Measurements from ENCODE around the gene KIF7.

KIF7 gene

GRCh38 chr15:89662893-89663626 is 7.8 kb upstream of the KIF7 start:
- H3K27ac ChIP-seq (ENCODE audit: low read depth, low read length), result no peak overlapping the region
- no peak overlapping the region for H3K9ac ChIP-seq (ENCODE audit: low read depth in 1 of 2, low read length in 2 of 2)
- peaks cover 4 to 8% of the 10 kb centered on the region in 2 donors for H3K4me1 ChIP-seq (ENCODE audit: control insufficient read depth in 1 of 2, insufficient read depth in 2 of 2, low read length in 2 of 2)
- no peaks in the 10 kb centered on the region for H3K36me3 ChIP-seq (ENCODE audit: control insufficient read depth in 1 of 2, insufficient read depth in 2 of 2, low read length in 2 of 2)
- H3K27me3 ChIP-seq (ENCODE audit: control insufficient read depth in 1 of 2, insufficient read depth in 2 of 2, low read length in 2 of 2), result peaks cover 0 to 4% of the 10 kb centered on the region in 2 donors
- H3K9me3 ChIP-seq (ENCODE audit: control insufficient read depth in 1 of 2, low read length in 2 of 2), result no peaks in the 10 kb centered on the region
- peak overlapping the region in 1 of 2 donors; percentile 21 for H3K4me3 ChIP-seq (ENCODE audit: low read depth in 1 of 2, low read length in 2 of 2)

- no peaks in the 10 kb centered on the region for H3K9me3 ChIP-seq (ENCODE audit: control insufficient read depth in 1 of 2, low read length in 2 of 2)
- H3K9ac ChIP-seq (ENCODE audit: low read depth in 1 of 2, low read length in 2 of 2), result no peak overlapping the region
- peaks cover 0 to 15% of the 10 kb centered on the region in 2 donors for H3K27me3 ChIP-seq (ENCODE audit: control insufficient read depth in 1 of 2, insufficient read depth in 2 of 2, low read length in 2 of 2)
- H3K4me3 ChIP-seq (ENCODE audit: low read depth in 1 of 2, low read length in 2 of 2), result no peak overlapping the region
- H3K36me3 ChIP-seq (ENCODE audit: control insufficient read depth in 1 of 2, insufficient read depth in 2 of 2, low read length in 2 of 2), result no peaks in the 10 kb centered on the region
- no peak overlapping the region for H3K27ac ChIP-seq (ENCODE audit: low read depth, low read length)
- peaks cover 4 to 8% of the 10 kb centered on the region in 2 donors for H3K4me1 ChIP-seq (ENCODE audit: control insufficient read depth in 1 of 2, insufficient read depth in 2 of 2, low read length in 2 of 2)
Observed at GRCh38 chr15:89660556-89660955, 5.3 kb upstream of the KIF7 start.

GRCh38 chr15:89659295-89659694 is 4.0 kb upstream of the KIF7 start:
- Histone ChIP-seq H3K9me3 (ENCODE audit: control insufficient read depth in 1 of 2, low read length in 2 of 2) (no peaks in the 10 kb centered on the region), H3K36me3 (ENCODE audit: control insufficient read depth in 1 of 2, insufficient read depth in 2 of 2, low read length in 2 of 2) (no peaks in the 10 kb centered on the region), H3K9ac (ENCODE audit: low read depth in 1 of 2, low read length in 2 of 2) (no peak overlapping the region), H3K27me3 (ENCODE audit: control insufficient read depth in 1 of 2, insufficient read depth in 2 of 2, low read length in 2 of 2) (peaks cover 10 to 24% of the 10 kb centered on the region in 2 donors), H3K27ac (ENCODE audit: low read depth, low read length) (no peak overlapping the region), H3K4me1 (ENCODE audit: control insufficient read depth in 1 of 2, insufficient read depth in 2 of 2, low read length in 2 of 2) (peaks cover 0 to 8% of the 10 kb centered on the region in 2 donors), H3K4me3 (ENCODE audit: low read depth in 1 of 2, low read length in 2 of 2) (no peak overlapping the region)

GRCh38 chr15:89657686-89658200 is 2.5 kb upstream of the KIF7 start:
- Histone ChIP-seq H3K27ac (ENCODE audit: low read depth, low read length) (no peak overlapping the region), H3K9me3 (ENCODE audit: control insufficient read depth in 1 of 2, low read length in 2 of 2) (no peaks in the 10 kb centered on the region), H3K4me3 (ENCODE audit: low read depth in 1 of 2, low read length in 2 of 2) (no peak overlapping the region), H3K9ac (ENCODE audit: low read depth in 1 of 2, low read length in 2 of 2) (no peak overlapping the region), H3K4me1 (ENCODE audit: control insufficient read depth in 1 of 2, insufficient read depth in 2 of 2, low read length in 2 of 2) (peaks cover 0 to 9% of the 10 kb centered on the region in 2 donors), H3K36me3 (ENCODE audit: control insufficient read depth in 1 of 2, insufficient read depth in 2 of 2, low read length in 2 of 2) (no peaks in the 10 kb centered on the region), H3K27me3 (ENCODE audit: control insufficient read depth in 1 of 2, insufficient read depth in 2 of 2, low read length in 2 of 2) (peaks cover 11 to 25% of the 10 kb centered on the region in 2 donors)

- H3K9me3 ChIP-seq (ENCODE audit: control insufficient read depth in 1 of 2, low read length in 2 of 2), result no peaks in the 10 kb centered on the region
- no peak overlapping the region for H3K4me3 ChIP-seq (ENCODE audit: low read depth in 1 of 2, low read length in 2 of 2)
- peaks cover 0 to 7% of the 10 kb centered on the region in 2 donors for H3K4me1 ChIP-seq (ENCODE audit: control insufficient read depth in 1 of 2, insufficient read depth in 2 of 2, low read length in 2 of 2)
- no peaks in the 10 kb centered on the region for H3K36me3 ChIP-seq (ENCODE audit: control insufficient read depth in 1 of 2, insufficient read depth in 2 of 2, low read length in 2 of 2)
- peaks cover 11 to 25% of the 10 kb centered on the region in 2 donors for H3K27me3 ChIP-seq (ENCODE audit: control insufficient read depth in 1 of 2, insufficient read depth in 2 of 2, low read length in 2 of 2)
- no peak overlapping the region for H3K9ac ChIP-seq (ENCODE audit: low read depth in 1 of 2, low read length in 2 of 2)
- no peak overlapping the region for H3K27ac ChIP-seq (ENCODE audit: low read depth, low read length)
Observed at GRCh38 chr15:89656116-89656815, 999 bp upstream of the KIF7 start.

- H3K9ac ChIP-seq (ENCODE audit: low read depth in 1 of 2, low read length in 2 of 2), result peak overlapping the region in 1 of 2 donors; percentile 32
Observed at GRCh38 chr15:89654301-89654761, 936 bp downstream of the KIF7 start.

GRCh38 chr15:89653578-89653977 is 1.7 kb downstream of the KIF7 start:
- Histone ChIP-seq H3K27me3 (ENCODE audit: control insufficient read depth in 1 of 2, insufficient read depth in 2 of 2, low read length in 2 of 2) (peaks cover 11 to 25% of the 10 kb centered on the region in 2 donors), H3K4me3 (ENCODE audit: low read depth in 1 of 2, low read length in 2 of 2) (no peak overlapping the region), H3K9me3 (ENCODE audit: control insufficient read depth in 1 of 2, low read length in 2 of 2) (no peaks in the 10 kb centered on the region)

More at GRCh38 chr15:89654301-89654761, 936 bp downstream of the KIF7 start:
- Histone ChIP-seq H3K4me3 (ENCODE audit: low read depth in 1 of 2, low read length in 2 of 2) (peak overlapping the region; percentile 61 to 66), H3K9me3 (ENCODE audit: control insufficient read depth in 1 of 2, low read length in 2 of 2) (no peaks in the 10 kb centered on the region), H3K27me3 (ENCODE audit: control insufficient read depth in 1 of 2, insufficient read depth in 2 of 2, low read length in 2 of 2) (peaks cover 11 to 25% of the 10 kb centered on the region in 2 donors), H3K36me3 (ENCODE audit: control insufficient read depth in 1 of 2, insufficient read depth in 2 of 2, low read length in 2 of 2) (no peaks in the 10 kb centered on the region), H3K4me1 (ENCODE audit: control insufficient read depth in 1 of 2, insufficient read depth in 2 of 2, low read length in 2 of 2) (peaks cover 0 to 7% of the 10 kb centered on the region in 2 donors), H3K27ac (ENCODE audit: low read depth, low read length) (no peak overlapping the region)

GRCh38 chr15:89652666-89653065 is 2.6 kb downstream of the KIF7 start:
- H3K4me1 ChIP-seq (ENCODE audit: control insufficient read depth in 1 of 2, insufficient read depth in 2 of 2, low read length in 2 of 2), result peaks cover 0 to 7% of the 10 kb centered on the region in 2 donors
- H3K36me3 ChIP-seq (ENCODE audit: control insufficient read depth in 1 of 2, insufficient read depth in 2 of 2, low read length in 2 of 2), result no peaks in the 10 kb centered on the region
- H3K4me3 ChIP-seq (ENCODE audit: low read depth in 1 of 2, low read length in 2 of 2), result no peak overlapping the region
- H3K27me3 ChIP-seq (ENCODE audit: control insufficient read depth in 1 of 2, insufficient read depth in 2 of 2, low read length in 2 of 2), result peaks cover 11 to 25% of the 10 kb centered on the region in 2 donors
- H3K27ac ChIP-seq (ENCODE audit: low read depth, low read length), result no peak overlapping the region
- no peak overlapping the region for H3K9ac ChIP-seq (ENCODE audit: low read depth in 1 of 2, low read length in 2 of 2)
- no peaks in the 10 kb centered on the region for H3K9me3 ChIP-seq (ENCODE audit: control insufficient read depth in 1 of 2, low read length in 2 of 2)

More at GRCh38 chr15:89653578-89653977, 1.7 kb downstream of the KIF7 start:
- peaks cover 0 to 7% of the 10 kb centered on the region in 2 donors for H3K4me1 ChIP-seq (ENCODE audit: control insufficient read depth in 1 of 2, insufficient read depth in 2 of 2, low read length in 2 of 2)
- H3K27ac ChIP-seq (ENCODE audit: low read depth, low read length), result no peak overlapping the region
- no peak overlapping the region for H3K9ac ChIP-seq (ENCODE audit: low read depth in 1 of 2, low read length in 2 of 2)
- no peaks in the 10 kb centered on the region for H3K36me3 ChIP-seq (ENCODE audit: control insufficient read depth in 1 of 2, insufficient read depth in 2 of 2, low read length in 2 of 2)

- peaks cover 11 to 25% of the 10 kb centered on the region in 2 donors for H3K27me3 ChIP-seq (ENCODE audit: control insufficient read depth in 1 of 2, insufficient read depth in 2 of 2, low read length in 2 of 2)
- H3K9me3 ChIP-seq (ENCODE audit: control insufficient read depth in 1 of 2, low read length in 2 of 2), result no peaks in the 10 kb centered on the region
- H3K4me1 ChIP-seq (ENCODE audit: control insufficient read depth in 1 of 2, insufficient read depth in 2 of 2, low read length in 2 of 2), result peaks cover 2 to 11% of the 10 kb centered on the region in 2 donors
- no peaks in the 10 kb centered on the region for H3K36me3 ChIP-seq (ENCODE audit: control insufficient read depth in 1 of 2, insufficient read depth in 2 of 2, low read length in 2 of 2)
- no peak overlapping the region for H3K9ac ChIP-seq (ENCODE audit: low read depth in 1 of 2, low read length in 2 of 2)
- H3K27ac ChIP-seq (ENCODE audit: low read depth, low read length), result no peak overlapping the region
- H3K4me3 ChIP-seq (ENCODE audit: low read depth in 1 of 2, low read length in 2 of 2), result no peak overlapping the region
Observed at GRCh38 chr15:89652131-89652530, 3.1 kb downstream of the KIF7 start.

- no peak overlapping the region for H3K4me3 ChIP-seq (ENCODE audit: low read depth in 1 of 2, low read length in 2 of 2)
- H3K27ac ChIP-seq (ENCODE audit: low read depth, low read length), result no peak overlapping the region
- H3K4me1 ChIP-seq (ENCODE audit: control insufficient read depth in 1 of 2, insufficient read depth in 2 of 2, low read length in 2 of 2), result peaks cover 3 to 11% of the 10 kb centered on the region in 2 donors
- no peak overlapping the region for H3K9ac ChIP-seq (ENCODE audit: low read depth in 1 of 2, low read length in 2 of 2)
- H3K36me3 ChIP-seq (ENCODE audit: control insufficient read depth in 1 of 2, insufficient read depth in 2 of 2, low read length in 2 of 2), result no peaks in the 10 kb centered on the region
- H3K9me3 ChIP-seq (ENCODE audit: control insufficient read depth in 1 of 2, low read length in 2 of 2), result no peaks in the 10 kb centered on the region
- peaks cover 6% of the 10 kb centered on the region in 2 donors for H3K27me3 ChIP-seq (ENCODE audit: control insufficient read depth in 1 of 2, insufficient read depth in 2 of 2, low read length in 2 of 2)
Observed at GRCh38 chr15:89649716-89650115, 5.6 kb downstream of the KIF7 start.
